Activated naive CD4-positive, alpha-beta T cell treated with anti-CD3 and anti-CD28 coated beads, Interleukin-2, amount 50 U/mL, for 24 hours (primary cell): ENCODE results near the gene RNU6-1.

Source experiments
- H3K27ac Mint-ChIP-seq: one replicate; pipeline ENCODE4 v1.8.0; 2021; ENCODE audit warnings: mild to moderate bottlenecking, mixed read lengths
- H3K27me3 Mint-ChIP-seq: one replicate; pipeline ENCODE4 v1.8.0; 2021; ENCODE audit warnings: mixed read lengths
- H3K36me3 Mint-ChIP-seq: one replicate; pipeline ENCODE4 v1.8.0; 2021; ENCODE audit warnings: mixed read lengths
- H3K4me1 Mint-ChIP-seq: one replicate; pipeline ENCODE4 v1.8.0; 2021; ENCODE audit warnings: mixed read lengths
- H3K4me3 Mint-ChIP-seq: one replicate; pipeline ENCODE4 v1.8.0; 2021; ENCODE audit warnings: mild to moderate bottlenecking, mixed read lengths
- H3K9me3 Mint-ChIP-seq: one replicate; pipeline ENCODE4 v1.8.0; 2021; ENCODE audit warnings: mixed read lengths

Gene RNU6-1

DNA sequence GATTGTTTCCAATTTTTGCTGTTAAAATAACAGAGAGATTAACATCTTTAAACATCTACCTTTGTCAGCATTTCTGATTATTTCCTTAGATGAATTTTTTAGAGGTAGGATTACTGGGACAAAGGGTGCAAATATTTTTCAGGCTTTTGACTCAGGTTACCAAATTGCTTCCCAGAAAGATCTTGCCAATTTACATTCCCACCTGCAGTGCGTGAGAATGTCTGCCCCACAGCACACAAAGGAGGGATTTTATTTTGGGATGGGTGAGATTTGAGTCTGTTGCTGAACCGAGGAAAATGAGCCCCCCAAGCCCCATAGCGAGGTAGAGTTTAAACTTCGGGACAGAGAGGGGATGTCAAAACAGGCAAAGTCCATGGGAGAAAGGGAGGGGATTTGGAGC lies 25.9 kb upstream of the RNU6-1 start:
- Mint-ChIP-seq H3K27me3 (peaks cover 3% of the 10 kb centered on the region), H3K36me3 (no peaks in the 10 kb centered on the region), H3K4me3 (no peak overlapping the region), H3K9me3 (no peaks in the 10 kb centered on the region), H3K4me1 (peaks cover 3% of the 10 kb centered on the region), H3K27ac (no peak overlapping the region)

DNA sequence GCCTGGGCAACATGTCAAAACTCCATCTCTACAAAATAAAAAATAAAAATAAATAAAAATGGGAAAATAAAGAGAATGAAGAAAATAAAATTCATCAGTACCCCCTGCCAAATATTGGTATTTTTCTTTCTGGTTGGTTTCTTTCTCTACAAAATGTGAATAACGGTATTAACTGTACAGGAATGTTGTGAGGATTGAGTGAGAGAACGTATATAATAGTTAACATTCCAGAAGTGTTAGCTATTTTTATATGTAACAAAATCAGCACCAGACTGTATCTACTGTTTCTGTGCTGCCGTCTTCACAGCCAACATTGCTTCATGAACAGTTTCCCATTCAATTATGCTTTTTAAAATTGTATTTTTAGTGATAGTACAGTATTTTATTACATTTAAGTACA lies 25.5 kb upstream of the RNU6-1 start:
- peaks cover 3% of the 10 kb centered on the region for H3K4me1 Mint-ChIP-seq

DNA sequence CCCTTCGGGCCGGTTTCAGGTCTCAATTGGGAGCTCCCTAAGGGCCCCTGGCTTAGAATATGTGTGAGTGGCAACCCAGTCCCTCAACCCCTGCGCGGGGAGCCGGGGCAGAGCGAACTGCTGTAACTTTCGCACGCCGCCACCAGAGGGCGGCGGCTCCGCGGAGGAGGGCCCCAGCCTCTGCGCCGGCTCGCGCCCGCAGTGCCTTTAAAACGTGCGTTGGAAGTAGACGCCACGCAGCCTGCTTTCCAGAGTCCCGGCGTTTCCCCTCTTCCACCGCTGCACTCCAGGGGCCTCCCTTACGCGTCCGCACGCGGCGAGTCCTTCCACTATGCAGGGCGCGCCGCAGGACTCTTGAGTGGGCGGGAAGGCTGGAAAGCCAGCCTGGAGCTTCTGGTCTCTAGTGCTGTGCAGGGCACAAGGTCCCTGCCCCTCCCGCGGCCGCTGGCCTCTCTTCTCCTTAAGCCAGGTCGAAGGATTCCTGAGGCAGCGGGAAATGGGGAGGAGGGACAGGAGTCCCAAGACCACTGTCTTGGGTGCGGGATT lies 23.7 kb upstream of the RNU6-1 start:
- Mint-ChIP-seq H3K9me3 (no peaks in the 10 kb centered on the region), H3K4me3 (peak overlapping the region; percentile 49), H3K36me3 (no peaks in the 10 kb centered on the region), H3K27ac (no peak overlapping the region), H3K27me3 (peaks cover 3% of the 10 kb centered on the region), H3K4me1 (peaks cover 3% of the 10 kb centered on the region)

More for the DNA sequence above, 25.5 kb upstream of the RNU6-1 start:
- H3K36me3 Mint-ChIP-seq = no peaks in the 10 kb centered on the region
- H3K4me3 Mint-ChIP-seq = no peak overlapping the region
- H3K27me3 Mint-ChIP-seq = peaks cover 3% of the 10 kb centered on the region
- no peak overlapping the region for H3K27ac Mint-ChIP-seq
- H3K9me3 Mint-ChIP-seq = no peaks in the 10 kb centered on the region

DNA sequence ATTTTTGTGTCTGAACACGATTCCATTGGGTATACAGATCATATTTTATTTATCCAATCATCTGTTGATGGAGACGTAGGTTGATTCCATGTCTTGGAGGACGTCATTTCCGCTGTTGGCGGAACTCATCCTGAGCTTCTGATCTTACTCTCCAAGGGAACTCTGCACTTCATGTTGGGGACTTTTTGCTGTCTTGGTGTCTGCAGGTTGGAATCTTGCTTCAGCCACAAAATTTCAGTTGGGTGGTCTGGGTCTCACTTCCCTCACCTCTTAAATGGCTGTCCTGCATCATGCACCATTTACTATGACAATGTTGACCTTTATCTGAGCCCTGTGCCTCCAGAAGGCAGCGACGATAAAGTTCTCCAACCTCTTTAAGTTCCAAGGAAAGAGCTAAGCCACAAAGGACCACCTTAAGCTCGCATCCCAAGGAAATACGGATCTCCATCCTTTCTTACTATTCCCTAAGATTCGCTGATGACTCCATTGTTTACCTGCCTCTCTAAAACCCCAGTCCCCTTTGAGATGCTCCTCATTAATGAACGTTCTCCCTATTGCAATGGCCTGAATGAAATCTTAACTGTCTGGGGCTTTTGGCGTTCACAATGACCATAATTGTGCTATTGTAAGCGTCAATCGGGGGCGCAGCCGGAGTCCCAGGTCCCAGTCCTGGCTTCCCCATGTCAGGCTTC lies 23.1 kb upstream of the RNU6-1 start:
- Mint-ChIP-seq H3K36me3 (no peaks in the 10 kb centered on the region), H3K4me3 (no peak overlapping the region), H3K27me3 (peaks cover 3% of the 10 kb centered on the region), H3K9me3 (no peaks in the 10 kb centered on the region), H3K4me1 (peaks cover 3% of the 10 kb centered on the region), H3K27ac (no peak overlapping the region)

DNA sequence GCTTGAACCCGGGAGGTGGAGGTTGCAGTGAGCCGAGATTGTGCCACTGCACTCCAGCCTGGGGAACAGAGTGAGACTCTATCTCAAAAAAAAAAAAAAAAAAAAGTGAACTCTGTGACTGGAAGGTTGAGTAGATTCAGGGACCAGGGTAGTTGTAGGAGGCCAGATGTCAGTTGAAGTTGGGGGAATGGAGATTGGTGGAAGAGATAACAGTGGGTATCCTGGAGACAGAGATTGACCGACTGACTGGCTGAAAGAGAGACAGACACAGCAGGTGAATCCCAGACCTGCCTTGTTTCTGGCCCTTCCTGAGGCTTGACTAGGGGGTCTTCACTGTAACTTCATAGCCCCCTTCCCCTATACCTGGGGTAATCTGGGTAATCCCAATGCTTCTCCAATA lies 22.1 kb upstream of the RNU6-1 start:
- Mint-ChIP-seq H3K36me3 (no peaks in the 10 kb centered on the region), H3K4me1 (peaks cover 3% of the 10 kb centered on the region), H3K27me3 (peaks cover 3% of the 10 kb centered on the region), H3K27ac (no peak overlapping the region), H3K9me3 (no peaks in the 10 kb centered on the region), H3K4me3 (no peak overlapping the region)

DNA sequence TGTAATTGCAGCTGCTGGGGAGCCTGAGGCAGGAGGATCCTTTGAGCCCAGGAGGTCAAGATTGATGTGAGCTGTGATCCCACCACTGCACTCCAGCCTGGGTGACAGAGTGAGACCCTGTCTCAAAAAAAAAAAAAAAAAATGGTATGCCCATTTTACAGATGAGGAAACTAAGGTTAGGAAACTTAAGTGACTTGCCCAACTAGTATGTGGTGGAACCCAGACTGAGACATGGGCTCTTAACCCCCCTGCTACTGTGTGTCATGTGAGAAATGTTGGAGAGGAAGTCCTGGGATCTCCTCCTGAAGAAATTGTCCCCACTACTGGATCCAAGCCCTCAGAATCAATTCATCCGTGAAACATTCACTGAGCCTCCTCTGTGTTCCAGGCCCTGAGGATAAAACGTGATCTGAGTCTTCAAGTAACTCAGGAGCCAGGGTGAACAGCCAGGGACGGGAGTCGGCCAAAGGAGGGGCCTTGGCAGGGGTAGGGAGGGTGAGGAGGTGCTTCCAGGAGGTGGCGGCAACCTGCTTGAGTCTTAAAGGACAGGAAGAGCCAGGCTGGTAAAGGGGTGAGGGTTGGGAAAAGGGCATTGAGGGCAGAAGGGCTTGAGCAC lies 19.6 kb upstream of the RNU6-1 start:
- H3K4me1 Mint-ChIP-seq = peaks cover 10% of the 10 kb centered on the region
- no peaks in the 10 kb centered on the region for H3K9me3 Mint-ChIP-seq
- peaks cover 3% of the 10 kb centered on the region for H3K27me3 Mint-ChIP-seq
- H3K27ac Mint-ChIP-seq = no peak overlapping the region
- H3K36me3 Mint-ChIP-seq = no peaks in the 10 kb centered on the region
- H3K4me3 Mint-ChIP-seq = no peak overlapping the region

DNA sequence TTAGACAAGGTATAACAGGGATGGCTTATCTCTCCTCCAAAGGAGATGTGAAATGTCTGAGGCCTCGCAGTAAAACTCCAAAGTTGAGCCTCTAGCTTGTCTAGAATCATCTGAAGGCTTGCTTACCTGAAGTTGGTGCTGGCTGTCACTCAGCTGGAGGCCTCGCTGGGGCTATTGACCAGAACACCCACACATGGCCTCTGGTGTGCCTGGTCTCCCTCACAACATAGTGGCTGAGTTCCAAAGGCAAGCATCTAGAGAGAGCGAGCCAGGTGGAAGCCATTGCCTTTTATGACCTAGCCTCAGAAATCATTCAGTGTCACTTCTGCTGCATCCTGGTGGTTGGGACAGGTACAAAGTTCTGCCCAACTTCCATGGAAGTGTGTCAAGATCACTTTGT lies 17.4 kb upstream of the RNU6-1 start:
- Mint-ChIP-seq H3K4me3 (no peak overlapping the region), H3K36me3 (peaks cover 1% of the 10 kb centered on the region), H3K9me3 (no peaks in the 10 kb centered on the region), H3K4me1 (peaks cover 7% of the 10 kb centered on the region), H3K27me3 (peaks cover 4% of the 10 kb centered on the region), H3K27ac (no peak overlapping the region)

DNA sequence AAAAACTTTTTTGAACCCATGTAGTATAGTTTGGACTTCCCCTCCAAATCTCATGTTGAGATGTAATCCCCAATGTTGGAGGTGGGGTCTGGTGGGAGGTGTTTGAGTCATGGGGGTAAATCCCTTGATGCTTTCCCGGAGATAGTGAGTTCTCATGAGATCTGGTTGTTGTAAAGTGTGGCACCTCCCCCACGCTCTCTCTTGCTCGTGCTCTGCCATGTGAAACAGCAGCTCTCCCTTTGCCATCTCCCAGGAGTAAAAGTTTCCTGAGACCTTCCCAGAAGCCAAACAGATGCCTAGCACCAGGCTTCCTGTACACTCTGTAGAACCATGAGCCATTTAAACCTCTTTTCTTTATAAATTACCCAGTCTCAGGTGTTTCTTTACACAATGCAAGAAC lies 16.0 kb upstream of the RNU6-1 start:
- Mint-ChIP-seq H3K36me3 (peaks cover 1% of the 10 kb centered on the region), H3K4me1 (peaks cover 11% of the 10 kb centered on the region), H3K27me3 (peaks cover 3% of the 10 kb centered on the region), H3K4me3 (no peak overlapping the region), H3K27ac (peak overlapping the region; percentile 11), H3K9me3 (no peaks in the 10 kb centered on the region)

DNA sequence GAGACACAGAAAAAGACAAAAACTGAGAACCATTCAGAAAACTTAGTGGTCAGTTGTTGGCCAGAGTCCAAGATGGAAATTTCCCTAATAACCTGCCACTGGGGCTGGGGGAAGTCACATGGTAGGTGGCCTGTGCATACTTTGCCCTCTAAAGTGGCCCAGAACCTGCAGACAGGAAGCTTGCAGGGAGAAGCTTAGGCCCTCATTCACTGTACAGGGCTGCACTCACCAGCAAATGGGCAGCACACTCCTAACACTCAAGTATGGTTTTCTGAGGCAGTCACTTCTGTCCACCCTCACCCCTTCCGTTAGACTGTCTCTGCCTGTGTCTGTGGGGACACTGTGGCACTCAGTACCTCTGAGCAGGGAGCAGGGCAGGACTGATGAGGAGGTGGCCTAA lies 14.5 kb upstream of the RNU6-1 start:
- H3K4me1 Mint-ChIP-seq = peaks cover 11% of the 10 kb centered on the region
- no peak overlapping the region for H3K27ac Mint-ChIP-seq
- H3K36me3 Mint-ChIP-seq = peaks cover 1% of the 10 kb centered on the region
- peaks cover 3% of the 10 kb centered on the region for H3K27me3 Mint-ChIP-seq
- H3K9me3 Mint-ChIP-seq = no peaks in the 10 kb centered on the region
- no peak overlapping the region for H3K4me3 Mint-ChIP-seq

DNA sequence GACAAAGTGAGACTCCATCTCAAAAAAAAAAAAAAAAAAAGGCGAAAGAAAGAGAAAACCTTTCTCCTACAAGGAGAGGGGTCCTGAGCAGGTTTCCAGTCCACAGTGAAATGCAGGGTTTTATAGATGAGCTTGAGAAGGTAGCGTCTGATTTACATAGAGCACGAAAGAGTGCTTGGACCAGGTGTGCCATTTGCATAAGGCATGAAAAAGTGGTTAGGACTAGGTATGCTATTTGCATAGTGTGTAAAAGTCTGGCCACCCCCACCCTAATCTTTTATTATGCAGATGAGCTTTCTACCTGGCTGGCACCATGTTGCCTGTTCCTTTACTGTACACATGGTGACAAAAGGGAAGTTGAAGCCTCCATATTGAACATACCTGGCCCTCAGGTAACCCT lies 13.6 kb upstream of the RNU6-1 start:
- no peak overlapping the region for H3K27ac Mint-ChIP-seq
- H3K4me1 Mint-ChIP-seq = peaks cover 11% of the 10 kb centered on the region
- H3K4me3 Mint-ChIP-seq = no peak overlapping the region
- H3K9me3 Mint-ChIP-seq = no peaks in the 10 kb centered on the region
- H3K36me3 Mint-ChIP-seq = peaks cover 1% of the 10 kb centered on the region
- H3K27me3 Mint-ChIP-seq = peaks cover 3% of the 10 kb centered on the region

DNA sequence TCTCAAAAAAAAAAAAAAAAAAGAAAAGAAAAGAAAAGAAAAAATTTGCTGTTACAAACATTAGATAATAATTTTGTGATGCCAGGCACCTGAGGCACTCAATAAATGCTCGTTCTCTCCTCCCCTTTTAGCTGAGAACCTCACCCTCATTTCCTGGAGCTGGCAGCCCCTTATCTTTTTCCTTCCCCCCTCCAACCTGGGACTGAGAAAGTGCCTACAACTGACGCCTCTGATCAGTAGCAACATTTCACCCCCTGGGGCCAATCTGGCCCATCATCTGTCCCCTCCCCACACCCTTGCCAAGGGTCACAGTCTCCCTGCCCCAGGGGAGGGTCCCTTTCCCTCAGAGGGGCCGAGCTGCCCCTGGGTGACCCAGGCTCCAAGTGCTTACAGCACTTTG lies 12.6 kb upstream of the RNU6-1 start:
- H3K27me3 Mint-ChIP-seq = peaks cover 3% of the 10 kb centered on the region
- peaks cover 11% of the 10 kb centered on the region for H3K4me1 Mint-ChIP-seq
- H3K27ac Mint-ChIP-seq = no peak overlapping the region
- H3K4me3 Mint-ChIP-seq = no peak overlapping the region
- no peaks in the 10 kb centered on the region for H3K9me3 Mint-ChIP-seq
- peaks cover 1% of the 10 kb centered on the region for H3K36me3 Mint-ChIP-seq

DNA sequence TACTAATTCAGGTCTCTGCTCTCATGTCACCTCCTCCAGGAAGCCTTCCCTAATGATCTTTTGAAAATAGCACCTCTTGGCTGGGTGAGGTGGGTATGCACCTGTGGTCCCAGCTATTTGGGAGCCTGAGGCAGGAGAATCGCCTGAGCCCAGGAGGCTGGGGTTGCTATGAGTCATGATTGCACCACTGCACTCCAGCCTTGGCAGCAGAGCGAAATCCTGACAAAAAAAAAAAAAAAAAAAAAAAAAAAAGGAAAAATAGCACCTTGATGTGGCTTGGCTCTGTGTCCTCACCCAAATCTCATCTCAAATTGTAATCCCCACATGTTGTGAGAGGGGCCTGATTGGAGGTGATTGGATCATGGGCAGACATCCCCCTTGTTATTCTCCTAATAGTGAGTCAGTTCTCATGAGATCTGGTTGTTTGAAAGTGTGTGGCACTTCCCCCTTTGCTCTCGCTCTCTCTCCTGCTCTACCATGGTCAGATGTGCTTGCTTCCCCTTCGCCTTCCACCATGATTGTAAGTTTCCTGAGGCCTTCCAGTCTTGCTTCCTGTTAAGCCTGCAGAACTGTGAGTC lies 11.2 kb upstream of the RNU6-1 start:
- H3K4me3 Mint-ChIP-seq = no peak overlapping the region
- H3K4me1 Mint-ChIP-seq = peaks cover 9% of the 10 kb centered on the region
- H3K27ac Mint-ChIP-seq = no peak overlapping the region
- peaks cover 3% of the 10 kb centered on the region for H3K27me3 Mint-ChIP-seq
- H3K36me3 Mint-ChIP-seq = peaks cover 1% of the 10 kb centered on the region
- H3K9me3 Mint-ChIP-seq = no peaks in the 10 kb centered on the region

DNA sequence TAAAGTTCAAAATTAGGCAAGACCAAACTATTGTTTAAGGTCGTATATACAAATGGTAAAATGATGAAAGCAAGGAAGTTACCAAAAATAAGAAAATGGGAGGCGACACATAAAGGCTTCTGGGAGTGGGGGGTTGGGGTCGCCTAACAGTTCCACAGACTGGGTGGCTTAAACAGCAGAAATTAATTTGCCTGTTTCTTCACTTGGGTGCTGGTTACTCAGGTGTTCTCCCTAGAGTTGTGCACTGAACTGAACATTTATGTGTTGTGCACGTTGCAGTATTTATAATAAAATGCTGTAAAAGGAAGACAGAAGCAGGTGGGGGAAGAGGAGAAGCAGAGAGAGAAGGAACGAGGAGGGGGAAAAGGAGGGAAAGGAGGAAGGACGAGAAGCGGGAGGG lies 10.5 kb upstream of the RNU6-1 start:
- Mint-ChIP-seq H3K4me3 (no peak overlapping the region), H3K4me1 (peaks cover 4% of the 10 kb centered on the region), H3K36me3 (peaks cover 1% of the 10 kb centered on the region), H3K9me3 (no peaks in the 10 kb centered on the region), H3K27ac (no peak overlapping the region), H3K27me3 (peaks cover 3% of the 10 kb centered on the region)

DNA sequence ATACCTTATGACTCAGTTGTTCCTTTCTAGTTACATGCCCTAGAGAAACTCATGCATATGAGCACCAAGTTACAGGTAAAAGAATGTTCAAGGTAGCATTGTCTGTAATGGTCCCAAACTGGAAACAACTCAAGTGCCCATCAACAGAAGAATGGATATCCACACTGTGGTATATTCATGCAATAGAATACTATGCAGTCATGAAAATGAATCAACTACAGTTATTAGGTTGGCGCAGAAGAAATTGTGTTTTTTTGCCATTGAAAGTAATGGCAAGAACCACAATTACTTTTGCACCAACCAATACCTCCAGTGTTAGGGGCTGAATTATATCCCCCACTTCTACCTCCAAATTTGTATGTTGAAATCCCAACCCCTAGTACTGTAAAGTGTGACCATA lies 9.7 kb upstream of the RNU6-1 start:
- peaks cover 3% of the 10 kb centered on the region for H3K27me3 Mint-ChIP-seq
- H3K36me3 Mint-ChIP-seq = peaks cover 1% of the 10 kb centered on the region
- H3K9me3 Mint-ChIP-seq = no peaks in the 10 kb centered on the region
- H3K4me3 Mint-ChIP-seq = no peak overlapping the region
- H3K27ac Mint-ChIP-seq = no peak overlapping the region
- H3K4me1 Mint-ChIP-seq = peaks cover 4% of the 10 kb centered on the region

DNA sequence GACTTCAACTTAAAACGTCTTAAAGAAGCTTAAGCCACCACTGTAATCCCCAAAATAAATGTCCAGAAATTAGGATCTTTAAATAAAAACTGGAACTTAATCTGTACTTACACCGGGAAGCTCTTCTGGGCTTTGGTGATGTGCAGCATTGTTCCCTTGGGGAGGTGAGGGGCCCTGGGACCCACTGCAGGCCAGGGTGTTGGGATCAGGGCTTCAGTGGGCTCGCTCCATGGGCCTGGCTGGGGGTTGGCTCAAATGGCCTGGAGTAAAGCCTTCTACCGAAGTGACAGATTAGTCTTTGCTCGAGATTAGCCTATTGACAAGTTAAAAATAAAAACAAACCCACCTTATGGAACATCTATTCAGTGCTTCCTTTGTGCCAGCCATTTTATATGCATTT lies 6.1 kb upstream of the RNU6-1 start:
- H3K9me3 Mint-ChIP-seq = no peaks in the 10 kb centered on the region
- H3K4me3 Mint-ChIP-seq = no peak overlapping the region
- no peaks in the 10 kb centered on the region for H3K36me3 Mint-ChIP-seq
- H3K4me1 Mint-ChIP-seq = peaks cover 7% of the 10 kb centered on the region
- no peaks in the 10 kb centered on the region for H3K27me3 Mint-ChIP-seq
- H3K27ac Mint-ChIP-seq = no peak overlapping the region
